OCI-LY7 (cell line): ENCODE measurements around the gene ZBTB21. TPM values are rescaled to one million over a fixed set of nuclear protein-coding genes. Genes with fewer than 3 reads are reported as not detected.

Source experiments
- BruUV-seq: library from RNA; stranded (reverse); fragments of 400-500 nt; replicated peaks from 2 replicates; lab custom pipeline; 2021; lab: Mats Ljungman, UMichigan
- CTCF ChIA-PET: fragments of 300-600 bp; sonication (Branson Sonifier 250); formaldehyde crosslinking; loops from one replicate; lab custom pipeline; 2022; ENCODE audit warnings: antibody characterized with exemption; ENCODE audit not compliant: unreplicated experiment; lab: Charles Lee
- POLR2A ChIA-PET: fragments of 300-600 bp; sonication (Branson Sonifier 250); formaldehyde crosslinking; loops from one replicate; lab custom pipeline; 2022; ENCODE audit warnings: antibody characterized with exemption; lab: Charles Lee
- DNase-seq: peaks from one replicate; pipeline ENCODE4 v3.0.0-alpha.2; 2015; ENCODE audit warnings: low spot score
- H2AFZ ChIP-seq: fragments of 200-600 bp; sonication (generic), shearing (Covaris generic); 2 replicates; pipeline ENCODE4 v1.6.1; 2014; ENCODE audit warnings: mild to moderate bottlenecking, antibody characterized with exemption, low read length, moderate library complexity
- H3K27ac ChIP-seq: fragments of 200-600 bp; sonication (generic); 2 replicates; pipeline ENCODE4 v1.5.1; 2014; ENCODE audit warnings: mixed run types, low read depth, mild to moderate bottlenecking, moderate library complexity, low read length, inconsistent platforms; ENCODE audit not compliant: poor library complexity, severe bottlenecking
- H3K36me3 ChIP-seq: fragments of 200-600 bp; sonication (generic); 2 replicates; pipeline ENCODE4 v1.6.1; 2014; ENCODE audit warnings: mild to moderate bottlenecking, antibody characterized with exemption, low read length, moderate library complexity, mixed read lengths; ENCODE audit not compliant: insufficient read depth
- H3K4me1 ChIP-seq: fragments of 200-600 bp; sonication (generic); 2 replicates; pipeline ENCODE4 v1.5.1; 2014; ENCODE audit warnings: mild to moderate bottlenecking, low read length; ENCODE audit not compliant: insufficient read depth, poor library complexity, severe bottlenecking
- H3K4me2 ChIP-seq: fragments of 200-600 bp; sonication (generic); 2 replicates; pipeline ENCODE4 v1.6.1; 2014; ENCODE audit warnings: mild to moderate bottlenecking, low read length
- H3K4me3 ChIP-seq: fragments of 200-600 bp; sonication (generic); 2 replicates; pipeline ENCODE4 v1.5.1; 2014; ENCODE audit warnings: mild to moderate bottlenecking, low read depth, low read length; ENCODE audit not compliant: poor library complexity, severe bottlenecking
- H3K79me2 ChIP-seq: fragments of 200-600 bp; sonication (generic); 2 replicates; pipeline ENCODE4 v1.6.1; 2016; ENCODE audit warnings: low read depth, mild to moderate bottlenecking, low read length, moderate library complexity, mixed read lengths; ENCODE audit not compliant: insufficient read depth
- H3K9me2 ChIP-seq: fragments of 200-600 bp; sonication (generic); 2 replicates; pipeline ENCODE4 v1.6.1; 2016; ENCODE audit warnings: mild to moderate bottlenecking, low read length, mixed read lengths; ENCODE audit not compliant: insufficient read depth
- H3K9me3 ChIP-seq: fragments of 200-600 bp; sonication (generic); 2 replicates; pipeline ENCODE4 v1.6.1; 2014; ENCODE audit warnings: mild to moderate bottlenecking, mixed run types, low read length, mixed read lengths
- H4K20me1 ChIP-seq: fragments of 200-600 bp; sonication (generic); 2 replicates; pipeline ENCODE4 v1.6.1; 2014; ENCODE audit warnings: mild to moderate bottlenecking, antibody characterized with exemption, low read length, moderate library complexity, mixed read lengths; ENCODE audit not compliant: insufficient read depth
- CTCF ChIP-seq: fragments of 200-600 bp; sonication (generic); conservative IDR thresholded peaks from 2 replicates; pipeline ENCODE4 v1.5.1; 2014; ENCODE audit warnings: mild to moderate bottlenecking, antibody characterized with exemption, low read length, moderate library complexity, mixed read lengths
- EZH2phosphoT487 ChIP-seq: fragments of 200-600 bp; sonication (generic); IDR thresholded peaks from 2 replicates; pipeline ENCODE4 v1.6.1; 2018; ENCODE audit warnings: low read depth, borderline replicate concordance, mild to moderate bottlenecking, mixed run types, antibody characterized with exemption, low read length, moderate library complexity, mixed read lengths
- intact Hi-C: fragments of 100-400 bp; cut with micrococcal nuclease; formaldehyde crosslinking; loops from one replicate; pipeline ENCODE4 v1.10.0; 2022; ENCODE audit not compliant: unreplicated experiment
- total RNA-seq, 2 experiments: library from RNA; depleted of rRNA in 1 of 2; stranded (reverse); fragments of >200 nt in 1 of 2; shearing (Covaris generic) in 1 of 2; gene quantifications; 2 replicates each; pipeline ENCODE4 v1.2.3, GENCODE V29; 2014 to 2022

The ZBTB21 gene
- total RNA-seq, 2 experiments from 2014 or later: 10.0 to 19.6 TPM

- POLR2A ChIA-PET: no interaction called here
- TF ChIP-seq EZH2phosphoT487 (no peak), CTCF (no peak)
- Histone ChIP-seq H3K4me1 (peaks cover 10% of the 10 kb centered on the region), H4K20me1 (no peaks in the 10 kb centered on the region), H3K36me3 (no peaks in the 10 kb centered on the region), H3K9me2 (no peaks in the 10 kb centered on the region), H3K4me2 (no peak overlapping the region), H3K9me3 (no peaks in the 10 kb centered on the region), H3K4me3 (no peak overlapping the region), H3K27ac (no peak overlapping the region), H2AFZ (no peak overlapping the region), H3K79me2 (no peaks in the 10 kb centered on the region)
- BruUV-seq: no TSS peak
- CTCF ChIA-PET: no interaction called here
- intact Hi-C loops: no loop called here
- no peak for DNase-seq
These were observed 11.9 kb upstream of the ZBTB21 start for GRCh38 chr21:42022091-42022430.

- Histone ChIP-seq H4K20me1 (no peaks in the 10 kb centered on the region), H3K79me2 (no peaks in the 10 kb centered on the region), H2AFZ (no peak overlapping the region), H3K27ac (no peak overlapping the region), H3K4me2 (no peak overlapping the region), H3K9me3 (no peaks in the 10 kb centered on the region), H3K9me2 (no peaks in the 10 kb centered on the region), H3K4me3 (no peak overlapping the region), H3K4me1 (peaks cover 10% of the 10 kb centered on the region), H3K36me3 (no peaks in the 10 kb centered on the region)
- no peak for TF ChIP-seq CTCF
- TF ChIP-seq EZH2phosphoT487: no peak
- no TSS peak for BruUV-seq
- intact Hi-C loops: no loop called here
- ChIA-PET POLR2A (no interaction called here), CTCF (no interaction called here)
- no peak for DNase-seq
These were observed 11.4 kb upstream of the ZBTB21 start for GRCh38 chr21:42021371-42022090.

DNA sequence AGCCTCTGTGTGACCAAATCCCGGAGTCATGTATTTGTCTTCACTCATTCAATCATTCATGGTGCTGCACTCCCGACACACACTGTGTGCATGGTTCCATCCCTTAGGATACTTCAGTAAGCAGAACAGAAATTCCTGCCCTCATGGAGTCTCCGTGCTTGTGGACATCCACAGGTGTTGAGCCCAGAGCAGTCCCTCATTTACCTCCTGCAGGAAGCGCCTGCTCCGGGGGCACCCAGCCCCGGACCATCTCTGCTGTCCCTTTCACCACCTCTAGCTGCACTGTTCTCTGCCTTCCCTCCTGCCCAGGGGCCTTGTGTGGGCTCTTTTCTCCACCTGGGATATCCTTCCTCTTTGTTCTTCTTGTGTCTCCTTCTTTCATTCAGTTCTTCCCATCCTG is 9.5 kb upstream of the ZBTB21 start:
- H3K9me3 ChIP-seq: no peaks in the 10 kb centered on the region
- no peaks in the 10 kb centered on the region for H4K20me1 ChIP-seq
- peaks cover 10% of the 10 kb centered on the region for H3K4me1 ChIP-seq
- H3K79me2 ChIP-seq: no peaks in the 10 kb centered on the region
- H3K9me2 ChIP-seq: no peaks in the 10 kb centered on the region
- intact Hi-C loops: no loop called here
- DNase-seq: no peak
- no peaks in the 10 kb centered on the region; the same call in 1 of the 2 replicates for H3K36me3 ChIP-seq
- no peak overlapping the region for H3K4me3 ChIP-seq
- ChIA-PET POLR2A (no interaction called here), CTCF (no interaction called here)
- no peak overlapping the region for H2AFZ ChIP-seq
- no peak overlapping the region for H3K4me2 ChIP-seq
- TF ChIP-seq CTCF (no peak), EZH2phosphoT487 (no peak)
- H3K27ac ChIP-seq: no peak overlapping the region
- no TSS peak for BruUV-seq
